IMR-90 (cell line): ENCODE results near the gene CELA1. TPM values are rescaled to one million over a fixed set of nuclear protein-coding genes. Genes with fewer than 3 reads are reported as not detected.
A peak's percentile ranks its signal among the peaks of the same experiment; 100 is the strongest.
"Not testable (repeated sequence)": the region's sequence is repeated elsewhere in the genome, so short reads cannot be mapped to it uniquely, and the experiment has no call there.

Experiments used
- ATAC-seq: fragments of 200-7000 bp; cut with Tn5 transposase; 2 replicates; pipeline ENCODE4 v1.9.1; 2020; ENCODE audit warnings: low read depth, mild to moderate bottlenecking, moderate library complexity
- BruUV-seq: library from RNA; stranded (reverse); fragments of 400-500 nt; replicated peaks from 2 replicates; lab custom pipeline; 2021; lab: Mats Ljungman, UMichigan
- CTCF ChIA-PET: fragments of 300-600 bp; formaldehyde crosslinking; extraction: SDS; loops from one replicate; lab custom pipeline; 2021; ENCODE audit warnings: antibody characterized with exemption; lab: Yijun Ruan, JAX
- POLR2A ChIA-PET: fragments of 300-600 bp; sonication (Branson Sonifier 250); formaldehyde crosslinking; loops from one replicate; lab custom pipeline; 2022; ENCODE audit warnings: antibody characterized with exemption; ENCODE audit not compliant: unreplicated experiment; lab: Charles Lee
- DNase-seq: peaks from one replicate; pipeline ENCODE4 v3.0.0; 2013
- H2AFZ ChIP-seq: replicated peaks from 2 replicates; pipeline ENCODE3; 2013; ENCODE audit warnings: low read length, mild to moderate bottlenecking; ENCODE audit not compliant: poor library complexity
- H2AK5ac ChIP-seq: 2 replicates; pipeline ENCODE4 v1.6.1; 2013; ENCODE audit warnings: low read depth, low read length, inconsistent platforms
- H2AK9ac ChIP-seq: replicated peaks from 2 replicates; pipeline ENCODE3; 2013; ENCODE audit warnings: mild to moderate bottlenecking, low read depth, low read length, moderate library complexity; ENCODE audit not compliant: poor library complexity
- H2BK120ac ChIP-seq: 2 replicates; pipeline ENCODE4 v1.6.1; 2013; ENCODE audit warnings: low read depth, low read length, inconsistent platforms
- H2BK15ac ChIP-seq: 3 replicates; pipeline ENCODE4 v1.6.1; 2013; ENCODE audit warnings: low read depth, low read length, inconsistent platforms
- H2BK20ac ChIP-seq: 2 replicates; pipeline ENCODE4 v1.6.1; 2013; ENCODE audit warnings: low read depth, mild to moderate bottlenecking, inconsistent platforms, low read length, moderate library complexity
- H2BK5ac ChIP-seq: 2 replicates; pipeline ENCODE4 v1.6.1; 2013; ENCODE audit warnings: mild to moderate bottlenecking, low read depth, low read length, inconsistent platforms; ENCODE audit not compliant: poor library complexity, severe bottlenecking
- H3K14ac ChIP-seq: replicated peaks from 2 replicates; pipeline ENCODE4 v1.6.1; 2013; ENCODE audit warnings: low read depth, low read length, inconsistent platforms
- H3K18ac ChIP-seq: 2 replicates; pipeline ENCODE4 v1.6.1; 2013; ENCODE audit warnings: low read depth, low read length, control low read depth
- H3K23ac ChIP-seq: 2 replicates; pipeline ENCODE4 v1.6.1; 2013; ENCODE audit warnings: low read depth, low read length, inconsistent platforms
- H3K27ac ChIP-seq: 2 replicates; pipeline ENCODE4 v1.5.1; 2013; ENCODE audit warnings: mild to moderate bottlenecking, control low read depth, low read length; ENCODE audit not compliant: insufficient read depth
- H3K27me3 ChIP-seq: 2 replicates; pipeline ENCODE4 v1.6.1; 2013; ENCODE audit warnings: low read length; ENCODE audit not compliant: control insufficient read depth, insufficient read depth
- H3K36me3 ChIP-seq: 2 replicates; pipeline ENCODE4 v1.6.1; 2013; ENCODE audit warnings: low read length, mixed read lengths; ENCODE audit not compliant: control insufficient read depth, insufficient read depth
- H3K4ac ChIP-seq: 2 replicates; pipeline ENCODE4 v1.6.1; 2013; ENCODE audit warnings: low read depth, low read length, inconsistent platforms
- H3K4me1 ChIP-seq: 2 replicates; pipeline ENCODE4 v1.6.1; 2013; ENCODE audit warnings: low read length, mixed read lengths; ENCODE audit not compliant: control insufficient read depth, insufficient read depth
- H3K4me2 ChIP-seq: 2 replicates; pipeline ENCODE4 v1.6.1; 2013; ENCODE audit warnings: low read depth, mild to moderate bottlenecking, control low read depth, low read length, moderate library complexity
- H3K4me3 ChIP-seq: 2 replicates; pipeline ENCODE4 v1.5.1; 2013; ENCODE audit warnings: low read depth, mild to moderate bottlenecking, control low read depth, low read length, moderate library complexity; ENCODE audit not compliant: insufficient read depth
- H3K56ac ChIP-seq: 2 replicates; pipeline ENCODE4 v1.6.1; 2013; ENCODE audit warnings: low read length, inconsistent platforms; ENCODE audit not compliant: insufficient read depth; ENCODE audit errors: extremely low read depth
- H3K79me1 ChIP-seq, 2 experiments: 2 replicates each; pipeline ENCODE4 v1.6.1; 2013; ENCODE audit warnings: low read length in 2 of 2, inconsistent platforms in 1 of 2, low read depth in 1 of 2
- H3K9ac ChIP-seq: 2 replicates; pipeline ENCODE4 v1.6.1; 2013; ENCODE audit warnings: low read depth, low read length, control low read depth
- H3K9me1 ChIP-seq: 2 replicates; pipeline ENCODE4 v1.6.1; 2013; ENCODE audit warnings: low read length, inconsistent platforms; ENCODE audit not compliant: insufficient read depth
- H3K9me3 ChIP-seq: 2 replicates; pipeline ENCODE4 v1.6.1; 2013; ENCODE audit warnings: low read length; ENCODE audit not compliant: control insufficient read depth, insufficient read depth
- H4K20me1 ChIP-seq: 2 replicates; pipeline ENCODE4 v1.6.1; 2013; ENCODE audit warnings: low read length, inconsistent platforms; ENCODE audit not compliant: insufficient read depth
- H4K5ac ChIP-seq: 2 replicates; pipeline ENCODE4 v1.6.1; 2013; ENCODE audit warnings: mild to moderate bottlenecking, low read depth, low read length, control low read depth
- H4K8ac ChIP-seq, 2 experiments: 2 replicates each; pipeline ENCODE4 v1.6.1; 2013; ENCODE audit warnings: low read depth in 2 of 2, low read length in 2 of 2, control low read depth in 1 of 2, inconsistent platforms in 1 of 2
- H4K91ac ChIP-seq: 2 replicates; pipeline ENCODE4 v1.6.1; 2013; ENCODE audit warnings: low read depth, low read length, inconsistent platforms; ENCODE audit not compliant: insufficient read depth
- FOS ChIP-seq: fragments of 150-350 bp; IDR thresholded peaks from 2 replicates; pipeline ENCODE4 v1.6.1; 2016; ENCODE audit warnings: low read depth, low read length
- MXI1 ChIP-seq: IDR thresholded peaks from 2 replicates; pipeline ENCODE4 v1.6.1; 2012; ENCODE audit warnings: low read depth, mild to moderate bottlenecking, low read length, moderate library complexity, borderline replicate concordance
- WGBS, 2 experiments: methylation state at CpG; one replicate each; pipeline versions ENCODE4 v1.1.5 to v1.1.7; 2013; ENCODE audit warnings: missing lambda C conversion rate in 2 of 2; ENCODE audit not compliant: insufficient read length in 1 of 2; ENCODE audit errors: extremely low coverage in 2 of 2; 5-methylcytosine and 5-hydroxymethylcytosine counted together
- dilution Hi-C: fragments of 300-500 bp; cut with HindIII; formaldehyde crosslinking; loops from one replicate; pipeline ENCODE4 v1.14.3; 2018; ENCODE audit warnings: low sequenced_read_pairs; ENCODE audit not compliant: unreplicated experiment
- in situ Hi-C: fragments of 300-500 bp; cut with MboI; formaldehyde crosslinking; loops from 3 replicates; pipeline ENCODE4 v1.14.3; 2019; ENCODE audit warnings: low sequenced_read_pairs, inconsistent platforms, mixed read lengths
- intact Hi-C: fragments of 100-400 bp; cut with micrococcal nuclease; formaldehyde crosslinking; loops from 2 replicates; pipeline ENCODE4 v1.10.0; 2022
- polyA plus RNA-seq, 3 experiments: library from polyadenylated mRNA; depleted of rRNA; stranded (reverse); fragments of >200 nt; gene quantifications; 2 replicates each; pipeline ENCODE4 v1.2.3, GENCODE V29; 2012; ENCODE audit warnings: low replicate concordance in 1 of 3
- total RNA-seq: library from RNA; depleted of rRNA; stranded (reverse); fragments of >200 nt; gene quantifications from 2 replicates; pipeline ENCODE4 v1.2.3, GENCODE V29; 2012
- TF ChIP-seq, protein P1 (sequence below): conservative IDR thresholded peaks from 2 replicates; pipeline ENCODE4 v1.5.1; 2012; ENCODE audit warnings: mild to moderate bottlenecking, low read depth, low read length, improper control_type of control experiment
- TF ChIP-seq, protein P2 (sequence below): fragments of 150-350 bp; IDR thresholded peaks from 2 replicates; pipeline ENCODE4 v1.6.1; 2016; ENCODE audit warnings: low read depth, mild to moderate bottlenecking, low read length, moderate library complexity, borderline replicate concordance

The CELA1 gene
- total and polyA plus RNA-seq, 2 of the 4 experiments (the other 2 are of a cell fraction): not detected

DNA sequence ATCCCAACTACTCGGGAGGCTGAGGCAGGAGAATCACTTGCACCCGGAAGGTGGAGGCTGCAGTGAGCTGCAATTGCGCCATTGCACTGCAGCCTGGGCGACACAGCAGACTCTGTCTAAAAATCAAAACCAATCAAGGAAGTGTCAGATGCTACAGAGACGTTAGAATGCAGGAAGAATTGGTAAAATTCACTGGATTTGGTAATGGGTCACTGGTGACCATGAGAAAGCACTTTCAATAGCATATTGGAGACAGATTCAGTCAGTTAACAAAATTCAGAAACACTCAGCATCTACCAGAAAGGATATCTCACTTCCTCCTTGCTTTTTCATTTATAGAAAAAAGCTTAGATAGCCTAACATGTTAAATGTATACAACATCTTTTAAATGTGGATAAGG lies 40.0 kb downstream of the CELA1 start:
- TF ChIP-seq FOS (no peak), MXI1 (no peak)
- TF ChIP-seq, protein P1, sequence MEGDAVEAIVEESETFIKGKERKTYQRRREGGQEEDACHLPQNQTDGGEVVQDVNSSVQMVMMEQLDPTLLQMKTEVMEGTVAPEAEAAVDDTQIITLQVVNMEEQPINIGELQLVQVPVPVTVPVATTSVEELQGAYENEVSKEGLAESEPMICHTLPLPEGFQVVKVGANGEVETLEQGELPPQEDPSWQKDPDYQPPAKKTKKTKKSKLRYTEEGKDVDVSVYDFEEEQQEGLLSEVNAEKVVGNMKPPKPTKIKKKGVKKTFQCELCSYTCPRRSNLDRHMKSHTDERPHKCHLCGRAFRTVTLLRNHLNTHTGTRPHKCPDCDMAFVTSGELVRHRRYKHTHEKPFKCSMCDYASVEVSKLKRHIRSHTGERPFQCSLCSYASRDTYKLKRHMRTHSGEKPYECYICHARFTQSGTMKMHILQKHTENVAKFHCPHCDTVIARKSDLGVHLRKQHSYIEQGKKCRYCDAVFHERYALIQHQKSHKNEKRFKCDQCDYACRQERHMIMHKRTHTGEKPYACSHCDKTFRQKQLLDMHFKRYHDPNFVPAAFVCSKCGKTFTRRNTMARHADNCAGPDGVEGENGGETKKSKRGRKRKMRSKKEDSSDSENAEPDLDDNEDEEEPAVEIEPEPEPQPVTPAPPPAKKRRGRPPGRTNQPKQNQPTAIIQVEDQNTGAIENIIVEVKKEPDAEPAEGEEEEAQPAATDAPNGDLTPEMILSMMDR: no peak
- TF ChIP-seq, protein P2, sequence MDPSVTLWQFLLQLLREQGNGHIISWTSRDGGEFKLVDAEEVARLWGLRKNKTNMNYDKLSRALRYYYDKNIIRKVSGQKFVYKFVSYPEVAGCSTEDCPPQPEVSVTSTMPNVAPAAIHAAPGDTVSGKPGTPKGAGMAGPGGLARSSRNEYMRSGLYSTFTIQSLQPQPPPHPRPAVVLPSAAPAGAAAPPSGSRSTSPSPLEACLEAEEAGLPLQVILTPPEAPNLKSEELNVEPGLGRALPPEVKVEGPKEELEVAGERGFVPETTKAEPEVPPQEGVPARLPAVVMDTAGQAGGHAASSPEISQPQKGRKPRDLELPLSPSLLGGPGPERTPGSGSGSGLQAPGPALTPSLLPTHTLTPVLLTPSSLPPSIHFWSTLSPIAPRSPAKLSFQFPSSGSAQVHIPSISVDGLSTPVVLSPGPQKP: no peak
- H4K5ac ChIP-seq: no peak overlapping the region
- no peak overlapping the region for H3K56ac ChIP-seq

DNA sequence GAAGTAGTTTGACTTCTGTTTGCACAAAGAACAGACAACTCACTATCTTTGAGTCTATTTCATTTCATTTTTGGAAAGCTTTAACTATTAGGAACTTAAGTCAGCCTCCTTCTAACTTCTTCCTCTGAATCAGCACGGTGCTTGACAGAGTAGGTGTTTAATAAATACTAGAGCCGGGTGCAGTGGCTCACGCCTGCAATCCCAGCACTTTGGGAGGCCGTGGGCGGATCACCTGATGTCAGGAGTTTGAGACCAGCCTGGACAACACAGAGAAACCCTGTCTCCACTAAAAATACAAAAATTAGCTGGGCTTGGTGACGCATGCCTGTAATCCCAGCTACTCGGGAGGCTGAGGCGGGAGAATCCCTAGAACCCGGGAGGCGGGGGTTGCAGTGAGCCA lies 45.7 kb downstream of the CELA1 start:
- peak; percentile 8 for DNase-seq
- H3K14ac ChIP-seq, H2BK5ac ChIP-seq, dilution Hi-C loops, POLR2A ChIA-PET, BruUV-seq, H2AFZ ChIP-seq, H3K23ac ChIP-seq, H3K18ac ChIP-seq, in situ Hi-C loops, H3K56ac ChIP-seq, H2BK120ac ChIP-seq, H3K79me1 ChIP-seq, H4K91ac ChIP-seq, H3K27ac ChIP-seq, H3K4me2 ChIP-seq, H4K5ac ChIP-seq, H2AK5ac ChIP-seq, H3K9me3 ChIP-seq, H2AK9ac ChIP-seq, H3K4me3 ChIP-seq, H2BK15ac ChIP-seq, H4K20me1 ChIP-seq, H3K36me3 ChIP-seq, H3K9me1 ChIP-seq, ATAC-seq, H3K9ac ChIP-seq, H4K8ac ChIP-seq, H3K4me1 ChIP-seq, H2BK20ac ChIP-seq, H3K4ac ChIP-seq: not testable (repeated sequence)
- CTCF ChIA-PET: interaction anchor here (1.0 kb wide), 1 partner anchor 38 kb away, joined by 3 read pairs; no protein-coding TSS in a partner anchor
- no CpG with 5 or more reads among the region's 10 CpGs for WGBS, 2 experiments
- H3K27me3 ChIP-seq: peaks cover 16% of the 10 kb centered on the region
- intact Hi-C loops: loop anchor here (5.0 kb wide), 1 partner anchor 397 kb away; no protein-coding TSS in a partner anchor

More for the DNA sequence above, 40.0 kb downstream of the CELA1 start:
- Histone ChIP-seq H3K4me1 (peaks cover 2% of the 10 kb centered on the region; the same call in 1 of the 2 replicates), H3K4me3 (no peak overlapping the region), H3K79me1 (no peaks in the 10 kb centered on the region), H3K4ac (no peak overlapping the region), H3K23ac (no peak overlapping the region), H3K27me3 (peaks cover 8% of the 10 kb centered on the region), H2AK9ac (no peak overlapping the region), H3K14ac (no peak overlapping the region), H4K8ac (no peak overlapping the region), H3K36me3 (no peaks in the 10 kb centered on the region), H3K9me1 (0 out of 2 replicates have a peak, but pooled peaks cover 4% of the 10 kb centered on the region), H3K4me2 (no peak overlapping the region), H2AFZ (no peak overlapping the region), H4K20me1 (no peaks in the 10 kb centered on the region), H2BK15ac (no peak overlapping the region), H2BK5ac (no peak overlapping the region), H3K18ac (no peak overlapping the region), H2BK120ac (no peak overlapping the region), H3K9ac (no peak overlapping the region), H2AK5ac (no peak overlapping the region), H3K27ac (no peak overlapping the region), H4K91ac (no peak overlapping the region), H3K9me3 (no peaks in the 10 kb centered on the region), H2BK20ac (no peak overlapping the region)
- dilution Hi-C loops (no loop called here), in situ Hi-C loops (no loop called here), intact Hi-C loops (no loop called here)
- DNase-seq: no peak
- no TSS peak for BruUV-seq
- CTCF ChIA-PET: interaction anchor here (1.0 kb wide), 2 partner anchors 35 to 54 kb away, joined by 3 read pairs; no protein-coding TSS in a partner anchor
- ATAC-seq: no peak
- POLR2A ChIA-PET: no interaction called here
- WGBS, 2 experiments: 100% methylated on average over 2 of the region's 5 CpGs; no CpG with 5 or more reads in 1 of the 2 experiments
